GM12878 (cell line): ENCODE data around the gene GPC5.

Experiments used
- CREM ChIP-seq: IDR thresholded peaks from 2 replicates; pipeline ENCODE4 v1.6.1; 2014; ENCODE audit warnings: antibody characterized with exemption, low read depth
- NR2C2 ChIP-seq: IDR thresholded peaks from 2 replicates; pipeline ENCODE4 v1.6.1; 2011; ENCODE audit warnings: borderline replicate concordance, low read depth; ENCODE audit not compliant: control insufficient read depth, insufficient read length
- POLR2A ChIP-seq: IDR thresholded peaks from 2 replicates; pipeline ENCODE4 v1.6.1; 2011; ENCODE audit warnings: low read depth, mild to moderate bottlenecking, low read length
- POLR2AphosphoS5 ChIP-seq: IDR thresholded peaks from 2 replicates; pipeline ENCODE4 v1.6.1; 2011; ENCODE audit warnings: mild to moderate bottlenecking, low read length, inconsistent platforms
- RAD21 ChIP-seq: IDR thresholded peaks from 2 replicates; pipeline ENCODE4 v1.6.1; 2011; ENCODE audit warnings: mild to moderate bottlenecking, low read depth, low read length, moderate library complexity; ENCODE audit not compliant: insufficient read depth
- SMARCA5 ChIP-seq: fragments of 450-650 bp; IDR thresholded peaks from 2 replicates; pipeline ENCODE4 v1.6.1; 2017; ENCODE audit warnings: mild to moderate bottlenecking
- TF ChIP-seq, protein P1 (sequence below), 3 experiments: IDR thresholded peaks in 2 of 3; conservative IDR thresholded peaks in 1 of 3; 2 replicates each; pipeline ENCODE4 v1.5.1; 2011; ENCODE audit warnings: low read depth in 3 of 3, low read length in 3 of 3, mild to moderate bottlenecking in 3 of 3, control low read depth in 2 of 3, moderate library complexity in 2 of 3, inconsistent platforms in 1 of 3, mixed read lengths in 1 of 3; ENCODE audit not compliant: control insufficient read depth in 2 of 3, insufficient read depth in 1 of 3; ENCODE audit errors: extremely low read depth in 1 of 3
- TF ChIP-seq, protein P2 (sequence below): IDR thresholded peaks from 2 replicates; pipeline ENCODE4 v1.6.1; 2012; ENCODE audit warnings: mild to moderate bottlenecking, low read depth, low read length
- TF ChIP-seq, protein P3 (sequence below): IDR thresholded peaks from 2 replicates; pipeline ENCODE4 v1.6.1; 2011; ENCODE audit warnings: borderline replicate concordance, low read depth, mild to moderate bottlenecking, moderate library complexity, mixed read lengths, low read length; ENCODE audit not compliant: insufficient read depth; ENCODE audit errors: extremely low read length

DNA sequence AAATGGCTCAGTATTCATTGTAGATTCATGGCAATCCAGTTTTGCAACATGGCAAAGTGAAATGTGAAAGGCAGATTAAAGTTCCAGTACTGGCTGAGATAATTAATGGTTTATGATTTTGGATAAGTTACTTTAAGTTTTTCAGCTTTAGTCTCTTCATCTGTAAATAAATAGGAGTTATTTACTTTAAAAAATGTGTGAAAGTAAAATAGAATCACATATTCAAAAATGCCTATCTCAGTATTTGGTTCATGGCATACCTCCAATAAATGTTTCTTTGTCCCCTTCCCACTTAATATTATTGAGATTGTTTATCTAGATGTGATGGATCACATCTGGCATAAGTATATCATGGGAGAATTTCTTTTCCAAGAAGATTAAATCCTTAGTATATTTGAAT is 426.0 kb downstream of the GPC5 start:
- TF ChIP-seq POLR2A, result no peak
- TF ChIP-seq, protein P1, sequence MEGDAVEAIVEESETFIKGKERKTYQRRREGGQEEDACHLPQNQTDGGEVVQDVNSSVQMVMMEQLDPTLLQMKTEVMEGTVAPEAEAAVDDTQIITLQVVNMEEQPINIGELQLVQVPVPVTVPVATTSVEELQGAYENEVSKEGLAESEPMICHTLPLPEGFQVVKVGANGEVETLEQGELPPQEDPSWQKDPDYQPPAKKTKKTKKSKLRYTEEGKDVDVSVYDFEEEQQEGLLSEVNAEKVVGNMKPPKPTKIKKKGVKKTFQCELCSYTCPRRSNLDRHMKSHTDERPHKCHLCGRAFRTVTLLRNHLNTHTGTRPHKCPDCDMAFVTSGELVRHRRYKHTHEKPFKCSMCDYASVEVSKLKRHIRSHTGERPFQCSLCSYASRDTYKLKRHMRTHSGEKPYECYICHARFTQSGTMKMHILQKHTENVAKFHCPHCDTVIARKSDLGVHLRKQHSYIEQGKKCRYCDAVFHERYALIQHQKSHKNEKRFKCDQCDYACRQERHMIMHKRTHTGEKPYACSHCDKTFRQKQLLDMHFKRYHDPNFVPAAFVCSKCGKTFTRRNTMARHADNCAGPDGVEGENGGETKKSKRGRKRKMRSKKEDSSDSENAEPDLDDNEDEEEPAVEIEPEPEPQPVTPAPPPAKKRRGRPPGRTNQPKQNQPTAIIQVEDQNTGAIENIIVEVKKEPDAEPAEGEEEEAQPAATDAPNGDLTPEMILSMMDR (IDR thresholded peaks at IDR 0.05 in 2 of 3, conservative IDR thresholded peaks at IDR 0.05 in 1 of 3; ENCODE audit: control insufficient read depth in 2 of 3, extremely low read depth in 1 of 3, insufficient read depth in 1 of 3, low read depth in 3 of 3, low read length in 3 of 3), result no peak
- TF ChIP-seq, protein P2, sequence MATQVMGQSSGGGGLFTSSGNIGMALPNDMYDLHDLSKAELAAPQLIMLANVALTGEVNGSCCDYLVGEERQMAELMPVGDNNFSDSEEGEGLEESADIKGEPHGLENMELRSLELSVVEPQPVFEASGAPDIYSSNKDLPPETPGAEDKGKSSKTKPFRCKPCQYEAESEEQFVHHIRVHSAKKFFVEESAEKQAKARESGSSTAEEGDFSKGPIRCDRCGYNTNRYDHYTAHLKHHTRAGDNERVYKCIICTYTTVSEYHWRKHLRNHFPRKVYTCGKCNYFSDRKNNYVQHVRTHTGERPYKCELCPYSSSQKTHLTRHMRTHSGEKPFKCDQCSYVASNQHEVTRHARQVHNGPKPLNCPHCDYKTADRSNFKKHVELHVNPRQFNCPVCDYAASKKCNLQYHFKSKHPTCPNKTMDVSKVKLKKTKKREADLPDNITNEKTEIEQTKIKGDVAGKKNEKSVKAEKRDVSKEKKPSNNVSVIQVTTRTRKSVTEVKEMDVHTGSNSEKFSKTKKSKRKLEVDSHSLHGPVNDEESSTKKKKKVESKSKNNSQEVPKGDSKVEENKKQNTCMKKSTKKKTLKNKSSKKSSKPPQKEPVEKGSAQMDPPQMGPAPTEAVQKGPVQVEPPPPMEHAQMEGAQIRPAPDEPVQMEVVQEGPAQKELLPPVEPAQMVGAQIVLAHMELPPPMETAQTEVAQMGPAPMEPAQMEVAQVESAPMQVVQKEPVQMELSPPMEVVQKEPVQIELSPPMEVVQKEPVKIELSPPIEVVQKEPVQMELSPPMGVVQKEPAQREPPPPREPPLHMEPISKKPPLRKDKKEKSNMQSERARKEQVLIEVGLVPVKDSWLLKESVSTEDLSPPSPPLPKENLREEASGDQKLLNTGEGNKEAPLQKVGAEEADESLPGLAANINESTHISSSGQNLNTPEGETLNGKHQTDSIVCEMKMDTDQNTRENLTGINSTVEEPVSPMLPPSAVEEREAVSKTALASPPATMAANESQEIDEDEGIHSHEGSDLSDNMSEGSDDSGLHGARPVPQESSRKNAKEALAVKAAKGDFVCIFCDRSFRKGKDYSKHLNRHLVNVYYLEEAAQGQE, result no peak
- TF ChIP-seq SMARCA5, result no peak
- no peak for TF ChIP-seq POLR2AphosphoS5
- TF ChIP-seq NR2C2, result no peak
- no peak for TF ChIP-seq CREM
- TF ChIP-seq, protein P3, sequence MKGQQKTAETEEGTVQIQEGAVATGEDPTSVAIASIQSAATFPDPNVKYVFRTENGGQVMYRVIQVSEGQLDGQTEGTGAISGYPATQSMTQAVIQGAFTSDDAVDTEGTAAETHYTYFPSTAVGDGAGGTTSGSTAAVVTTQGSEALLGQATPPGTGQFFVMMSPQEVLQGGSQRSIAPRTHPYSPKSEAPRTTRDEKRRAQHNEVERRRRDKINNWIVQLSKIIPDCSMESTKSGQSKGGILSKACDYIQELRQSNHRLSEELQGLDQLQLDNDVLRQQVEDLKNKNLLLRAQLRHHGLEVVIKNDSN, result no peak
- TF ChIP-seq RAD21, result no peak
